Measurements from ENCODE around the gene RSPH9.

The RSPH9 gene

GRCh38 chr6:43717822-43718221 lies 73.0 kb downstream of the RSPH9 start:
- TF ChIP-seq, protein P1, sequence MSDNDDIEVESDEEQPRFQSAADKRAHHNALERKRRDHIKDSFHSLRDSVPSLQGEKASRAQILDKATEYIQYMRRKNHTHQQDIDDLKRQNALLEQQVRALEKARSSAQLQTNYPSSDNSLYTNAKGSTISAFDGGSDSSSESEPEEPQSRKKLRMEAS (IDR thresholded peaks at IDR 0.05; ENCODE audit: low read depth, low read length), result no peak
- no peak for TF ChIP-seq POLR2A (IDR thresholded peaks at IDR 0.05; ENCODE audit: extremely low read depth, insufficient read length)
- no peak for TF ChIP-seq CTCF (IDR thresholded peaks at IDR 0.05; ENCODE audit: low read depth, low read length)
- no peak for TF ChIP-seq MYC (IDR thresholded peaks at IDR 0.05; ENCODE audit: low read depth, low read length)
- H3K4me3 ChIP-seq (ENCODE audit: low read depth, low read length), result no peak overlapping the region
- no peak for DNase-seq (ENCODE audit: low read depth)

DNA sequence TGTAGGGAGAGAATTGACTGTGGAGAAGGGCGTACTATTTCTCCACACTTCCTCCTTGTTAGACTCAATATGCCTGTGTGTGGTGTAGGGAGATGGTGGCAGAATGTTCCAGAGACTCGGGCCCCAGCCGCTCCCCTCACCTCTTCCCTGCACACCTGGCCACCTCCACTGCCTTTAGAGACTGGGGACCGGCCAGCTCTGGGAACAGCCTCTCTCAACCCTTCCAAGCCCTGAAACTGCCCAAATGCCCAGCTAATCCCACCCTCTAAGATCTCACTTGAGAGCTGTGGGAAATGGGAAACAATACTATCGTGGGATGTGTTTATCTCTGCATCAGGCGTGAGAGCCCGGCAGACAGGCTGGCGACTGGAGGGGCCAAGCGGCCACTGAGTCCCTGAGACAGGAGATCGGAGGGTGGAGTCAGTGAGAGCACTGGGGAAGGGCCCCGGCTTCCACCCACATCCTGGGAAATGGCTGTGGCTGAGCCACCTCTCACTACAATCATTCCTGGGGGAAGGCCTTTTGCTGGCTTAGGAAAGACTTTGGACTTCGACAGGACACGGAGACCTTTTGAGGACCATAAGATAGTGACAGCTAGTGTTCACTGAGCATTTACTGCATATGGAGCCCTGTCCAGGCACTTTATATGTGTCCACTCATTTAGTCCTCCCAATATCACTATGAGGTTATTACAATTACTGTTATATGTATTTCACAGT lies 73.7 kb downstream of the RSPH9 start:
- TF ChIP-seq MYC (IDR thresholded peaks at IDR 0.05; ENCODE audit: low read depth, low read length) (no peak), POLR2A (IDR thresholded peaks at IDR 0.05; ENCODE audit: extremely low read depth, insufficient read length) (no peak), CTCF (IDR thresholded peaks at IDR 0.05; ENCODE audit: low read depth, low read length) (no peak)
- TF ChIP-seq, protein P1 (IDR thresholded peaks at IDR 0.05; ENCODE audit: low read depth, low read length), result no peak
- DNase-seq (ENCODE audit: low read depth), result no peak

GRCh38 chr6:43719511-43719910 lies 74.7 kb downstream of the RSPH9 start:
- H3K4me3 ChIP-seq (ENCODE audit: low read depth, low read length), result no peak overlapping the region
- no peak for TF ChIP-seq CTCF (IDR thresholded peaks at IDR 0.05; ENCODE audit: low read depth, low read length)
- no peak for TF ChIP-seq POLR2A (IDR thresholded peaks at IDR 0.05; ENCODE audit: extremely low read depth, insufficient read length)
- TF ChIP-seq, protein P1 (IDR thresholded peaks at IDR 0.05; ENCODE audit: low read depth, low read length), result no peak
- TF ChIP-seq MYC (IDR thresholded peaks at IDR 0.05; ENCODE audit: low read depth, low read length), result no peak
- DNase-seq (ENCODE audit: low read depth), result no peak

More for the DNA sequence above, 73.7 kb downstream of the RSPH9 start:
- no peak overlapping the region for H3K4me3 ChIP-seq (ENCODE audit: low read depth, low read length)

DNA sequence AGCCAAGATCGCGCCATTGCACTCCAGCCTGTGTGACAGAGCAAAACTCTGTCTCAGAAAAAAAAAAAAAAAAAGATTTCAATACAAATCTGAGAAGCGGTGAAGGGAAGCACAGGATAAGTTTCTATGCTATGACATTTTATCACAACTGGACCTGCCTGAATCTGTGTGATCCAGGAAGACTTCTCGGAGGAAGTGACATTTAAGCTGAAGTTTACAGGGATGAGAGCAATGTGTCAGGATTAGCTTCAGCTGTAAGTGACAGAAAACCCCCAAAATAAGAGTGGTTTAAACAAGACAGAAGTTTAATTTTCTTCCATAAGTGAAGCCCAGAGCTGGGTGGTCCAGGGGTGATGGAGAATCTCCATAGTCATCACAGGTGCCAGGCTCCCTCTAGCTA lies 76.2 kb downstream of the RSPH9 start:
- no peak for DNase-seq (ENCODE audit: low read depth)
- no peak for TF ChIP-seq MYC (IDR thresholded peaks at IDR 0.05; ENCODE audit: low read depth, low read length)
- no peak for TF ChIP-seq CTCF (IDR thresholded peaks at IDR 0.05; ENCODE audit: low read depth, low read length)
- TF ChIP-seq, protein P1 (IDR thresholded peaks at IDR 0.05; ENCODE audit: low read depth, low read length), result no peak
- TF ChIP-seq POLR2A (IDR thresholded peaks at IDR 0.05; ENCODE audit: extremely low read depth, insufficient read length), result no peak
- no peak overlapping the region for H3K4me3 ChIP-seq (ENCODE audit: low read depth, low read length)
